Mucosa of rectum (tissue), 2 donors: ENCODE results near the gene MAN1A1.

Experiments
- H3K27ac ChIP-seq, 2 donors: one replicate each; pipeline ENCODE4 v1.7.0; 2013; ENCODE audit warnings: inconsistent platforms in 2 of 2, low read depth in 2 of 2, low read length in 2 of 2
- H3K27me3 ChIP-seq, 2 donors: one replicate each; pipeline ENCODE4 v1.7.0; 2013; ENCODE audit warnings: low read length in 2 of 2; ENCODE audit not compliant: control insufficient read depth in 2 of 2, insufficient read depth in 2 of 2
- H3K36me3 ChIP-seq, 2 donors: one replicate each; pipeline ENCODE4 v1.7.0; 2013; ENCODE audit warnings: low read length in 2 of 2; ENCODE audit not compliant: control insufficient read depth in 2 of 2, insufficient read depth in 2 of 2
- H3K4me1 ChIP-seq, 2 donors: one replicate each; pipeline ENCODE4 v1.7.0; 2013; ENCODE audit warnings: low read length in 2 of 2, mild to moderate bottlenecking in 1 of 2; ENCODE audit not compliant: control insufficient read depth in 2 of 2, insufficient read depth in 2 of 2
- H3K4me3 ChIP-seq, 2 donors: one replicate each; pipeline ENCODE4 v1.7.0; 2013; ENCODE audit warnings: low read length in 2 of 2
- H3K9ac ChIP-seq, 2 donors: one replicate each; pipeline ENCODE4 v1.7.0; 2013; ENCODE audit warnings: low read length in 2 of 2, low read depth in 1 of 2, mild to moderate bottlenecking in 1 of 2
- H3K9me3 ChIP-seq, 2 donors: one replicate each; pipeline ENCODE4 v1.7.0; 2013; ENCODE audit warnings: low read length in 2 of 2; ENCODE audit not compliant: control insufficient read depth in 2 of 2
- donor health status: healthy.
- donor health status: Normal muscosa, but diverticular disease.

Gene MAN1A1

DNA sequence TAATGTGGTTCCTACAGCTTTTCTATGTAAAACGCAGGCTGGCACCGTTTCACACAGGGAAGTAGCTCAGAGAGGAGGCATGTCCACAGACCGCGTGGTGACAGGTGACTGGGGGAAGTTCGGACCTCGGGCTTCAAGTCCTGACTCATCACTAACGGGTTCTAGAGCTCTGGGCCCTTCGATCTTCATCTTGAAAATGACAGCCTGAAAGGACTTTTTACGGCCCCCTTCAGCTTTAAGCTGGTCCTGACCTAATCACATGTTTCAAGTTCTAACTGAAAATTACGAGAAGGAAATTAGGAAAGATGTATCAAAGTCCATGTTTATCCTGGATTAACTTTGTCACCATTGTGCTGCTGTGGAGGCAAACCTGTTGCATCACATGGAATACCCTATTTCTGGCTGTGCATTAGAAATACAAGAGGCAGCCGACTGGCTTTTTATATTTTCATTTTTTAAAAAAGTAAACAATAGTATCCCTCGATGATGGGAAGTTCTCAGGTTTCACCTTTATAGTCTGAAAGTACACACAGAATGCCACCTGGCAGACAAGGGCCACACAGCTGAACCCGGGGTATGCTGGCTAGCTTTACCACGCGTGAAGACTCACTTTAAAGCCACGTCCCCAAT is 2.0 kb downstream of the MAN1A1 start:
- Histone ChIP-seq H3K9ac (peak overlapping the region; percentile 77 to 90), H3K4me1 (peaks cover 14 to 16% of the 10 kb centered on the region in 2 donors), H3K9me3 (no peaks in the 10 kb centered on the region), H3K27ac (peak overlapping the region; percentile 31 to 91), H3K4me3 (peak overlapping the region; percentile 94 to 95), H3K36me3 (peaks cover 0 to 3% of the 10 kb centered on the region in 2 donors), H3K27me3 (no peaks in the 10 kb centered on the region)

DNA sequence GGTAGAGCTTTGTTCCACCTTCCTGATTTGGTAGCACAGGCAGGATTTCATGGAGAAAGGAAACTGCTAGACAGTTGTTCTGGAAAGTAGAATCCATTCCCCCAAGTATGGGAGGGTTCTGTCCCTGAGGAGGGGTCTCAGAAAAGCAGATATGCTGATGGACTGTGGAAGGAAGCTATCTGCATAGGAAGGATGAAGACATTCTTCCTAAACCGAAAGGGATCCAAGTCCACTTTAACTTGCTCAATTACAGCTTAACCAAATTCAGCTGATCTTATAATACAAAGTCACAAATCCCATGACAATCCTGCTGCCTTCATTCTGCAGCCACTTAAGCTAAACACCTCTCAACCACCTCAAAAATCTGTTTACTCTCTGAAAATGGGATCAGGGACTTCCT is 2.6 kb downstream of the MAN1A1 start:
- H3K4me3 ChIP-seq: peak overlapping the region; percentile 94 to 95

DNA sequence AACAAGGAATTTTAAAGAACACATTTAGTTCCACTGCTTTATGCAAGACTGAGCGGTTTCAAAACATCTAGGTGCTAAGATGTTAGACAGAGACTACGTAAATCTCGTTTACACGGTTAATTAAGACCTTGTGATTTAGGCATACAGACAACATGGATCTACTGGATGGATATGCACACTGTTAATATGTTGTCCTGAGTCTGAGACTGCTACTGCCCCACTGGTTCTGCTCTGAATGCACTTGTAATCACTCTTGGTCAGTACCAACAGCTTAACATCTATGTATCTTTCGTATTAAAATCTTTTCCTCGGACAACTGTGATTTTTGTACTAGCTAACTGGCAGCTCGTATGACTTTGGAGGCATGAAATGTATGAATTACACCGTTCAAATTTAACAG is 3.1 kb downstream of the MAN1A1 start:
- Histone ChIP-seq H3K36me3 (peaks cover 0 to 3% of the 10 kb centered on the region in 2 donors), H3K4me1 (peaks cover 14 to 16% of the 10 kb centered on the region in 2 donors), H3K9ac (peak overlapping the region in 1 of 2 donors; percentile 90), H3K27ac (no peak overlapping the region), H3K4me3 (peak overlapping the region; percentile 94 to 95), H3K27me3 (no peaks in the 10 kb centered on the region), H3K9me3 (no peaks in the 10 kb centered on the region)

More for the DNA sequence above, 2.6 kb downstream of the MAN1A1 start:
- no peaks in the 10 kb centered on the region for H3K9me3 ChIP-seq
- peaks cover 14 to 16% of the 10 kb centered on the region in 2 donors for H3K4me1 ChIP-seq
- peaks cover 0 to 3% of the 10 kb centered on the region in 2 donors for H3K36me3 ChIP-seq
- peak overlapping the region in 1 of 2 donors; percentile 16 for H3K27ac ChIP-seq
- peak overlapping the region in 1 of 2 donors; percentile 90 for H3K9ac ChIP-seq
- no peaks in the 10 kb centered on the region for H3K27me3 ChIP-seq

DNA sequence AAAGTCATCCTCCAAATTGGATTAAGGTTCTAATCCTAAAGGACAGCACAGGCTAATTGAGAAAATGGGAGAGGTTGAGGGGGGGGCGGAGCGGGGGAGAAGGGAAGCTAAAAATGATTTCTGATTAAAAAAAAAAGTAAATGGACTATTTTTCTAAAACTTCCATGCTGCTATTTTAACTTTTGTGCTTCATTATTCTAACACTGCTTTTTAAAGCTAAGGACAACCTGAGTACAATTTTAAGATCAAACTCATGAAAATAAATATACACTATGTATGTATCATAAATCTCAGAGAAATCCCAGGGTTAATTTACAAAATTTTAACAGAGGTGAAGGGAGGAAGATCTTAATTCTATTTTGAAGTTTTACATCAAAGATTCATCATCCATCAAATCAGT is 4.4 kb downstream of the MAN1A1 start:
- Histone ChIP-seq H3K4me3 (peak overlapping the region in 1 of 2 donors; percentile 3), H3K9me3 (no peaks in the 10 kb centered on the region), H3K27ac (no peak overlapping the region), H3K36me3 (peaks cover 0 to 3% of the 10 kb centered on the region in 2 donors), H3K9ac (no peak overlapping the region), H3K4me1 (peaks cover 14 to 22% of the 10 kb centered on the region in 2 donors), H3K27me3 (no peaks in the 10 kb centered on the region)

DNA sequence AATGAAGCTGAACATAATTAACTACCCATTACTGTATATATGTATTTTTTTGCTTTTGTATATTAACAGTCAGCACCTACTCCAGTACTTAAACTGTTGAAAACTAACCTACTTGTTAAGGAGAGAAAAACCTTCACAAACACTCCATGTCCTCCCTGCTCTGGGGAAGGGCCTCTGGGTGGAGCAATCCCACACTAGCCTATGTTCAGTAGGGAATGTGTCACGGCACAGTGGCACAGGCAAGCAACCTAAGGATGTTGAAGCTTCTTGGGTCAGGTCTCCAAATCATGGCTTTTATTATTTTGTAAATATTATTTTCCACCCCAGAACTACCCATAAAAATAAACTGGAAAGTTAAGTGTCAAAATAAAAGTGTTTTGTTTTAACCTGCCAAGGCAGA is 5.3 kb downstream of the MAN1A1 start:
- Histone ChIP-seq H3K9ac (no peak overlapping the region), H3K27ac (no peak overlapping the region), H3K4me3 (peak overlapping the region in 1 of 2 donors; percentile 20), H3K27me3 (no peaks in the 10 kb centered on the region), H3K4me1 (peaks cover 14 to 22% of the 10 kb centered on the region in 2 donors), H3K36me3 (peaks cover 0 to 3% of the 10 kb centered on the region in 2 donors), H3K9me3 (no peaks in the 10 kb centered on the region)

DNA sequence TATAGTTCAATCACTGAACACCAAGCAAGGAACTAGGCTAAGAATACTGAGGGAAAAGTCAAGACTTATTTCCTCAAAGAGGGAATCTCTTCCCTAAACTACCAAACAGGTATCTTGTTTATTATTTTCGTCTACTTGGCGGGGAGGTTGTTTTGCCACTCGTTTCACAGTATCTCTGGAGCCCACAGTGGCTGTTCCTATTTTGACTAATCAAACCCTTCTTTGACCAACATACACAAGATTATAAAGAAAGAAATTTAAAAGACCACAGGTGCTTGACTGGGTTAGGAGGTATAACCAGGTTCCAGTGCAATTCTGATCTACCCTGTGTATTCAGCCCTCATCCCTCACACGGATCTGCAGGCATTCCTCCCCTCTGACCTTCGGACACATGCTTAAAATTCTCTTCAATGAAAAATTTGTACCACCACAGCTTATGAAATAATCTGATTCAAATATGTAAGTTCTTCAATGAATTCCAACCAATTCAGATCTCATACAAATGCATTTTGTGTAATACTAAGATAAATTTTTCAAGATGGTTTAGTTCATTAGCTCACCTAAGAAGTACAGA is 5.9 kb downstream of the MAN1A1 start:
- Histone ChIP-seq H3K9ac (no peak overlapping the region), H3K9me3 (no peaks in the 10 kb centered on the region), H3K27ac (no peak overlapping the region), H3K4me3 (no peak overlapping the region), H3K27me3 (no peaks in the 10 kb centered on the region), H3K4me1 (peaks cover 14 to 22% of the 10 kb centered on the region in 2 donors), H3K36me3 (peaks cover 0 to 3% of the 10 kb centered on the region in 2 donors)

DNA sequence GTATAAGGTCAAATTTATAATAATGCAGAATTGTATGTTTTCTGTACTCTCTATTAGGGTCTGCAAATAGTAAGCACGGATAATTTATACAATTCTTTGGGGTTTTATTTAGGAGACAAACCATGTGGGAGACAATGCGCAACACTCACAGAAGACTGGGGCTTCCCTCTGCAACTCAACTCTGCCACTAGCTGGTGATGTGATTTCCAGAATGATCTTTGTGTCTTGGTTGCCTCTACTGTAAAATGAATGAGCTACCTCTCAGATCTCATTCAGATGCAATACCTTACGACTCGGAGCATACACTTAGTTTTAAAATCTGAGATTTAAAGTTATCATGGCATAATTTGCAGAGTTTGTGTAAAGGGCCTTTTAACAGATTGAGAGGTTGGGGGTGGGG is 6.4 kb downstream of the MAN1A1 start:
- H3K4me1 ChIP-seq: peaks cover 14 to 22% of the 10 kb centered on the region in 2 donors

DNA sequence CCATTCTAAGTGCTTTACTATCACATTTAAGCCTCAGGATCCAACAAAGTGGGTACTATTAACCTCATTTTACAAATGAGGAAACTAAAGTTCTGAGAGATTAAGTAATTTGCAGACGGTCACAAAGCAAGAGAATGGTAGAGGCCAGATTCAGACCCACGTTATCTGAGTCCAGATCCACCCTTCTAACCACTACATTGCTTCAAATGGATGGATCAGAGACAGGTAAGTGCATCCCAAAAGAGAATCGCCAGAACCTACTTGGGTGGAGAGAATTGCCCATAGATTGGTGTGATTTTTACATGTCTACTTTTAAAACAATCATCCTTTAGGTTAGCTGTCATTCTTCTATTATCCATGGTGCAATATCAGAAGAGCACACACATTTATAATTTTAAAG is 7.1 kb downstream of the MAN1A1 start:
- Histone ChIP-seq H3K4me3 (no peak overlapping the region), H3K9ac (no peak overlapping the region), H3K4me1 (peaks cover 14 to 20% of the 10 kb centered on the region in 2 donors), H3K36me3 (peaks cover 0 to 5% of the 10 kb centered on the region in 2 donors), H3K9me3 (no peaks in the 10 kb centered on the region), H3K27ac (no peak overlapping the region), H3K27me3 (no peaks in the 10 kb centered on the region)

More for the DNA sequence above, 6.4 kb downstream of the MAN1A1 start:
- H3K9me3 ChIP-seq: no peaks in the 10 kb centered on the region
- no peaks in the 10 kb centered on the region for H3K27me3 ChIP-seq
- peaks cover 0 to 5% of the 10 kb centered on the region in 2 donors for H3K36me3 ChIP-seq
- no peak overlapping the region for H3K27ac ChIP-seq
- no peak overlapping the region for H3K9ac ChIP-seq
- no peak overlapping the region for H3K4me3 ChIP-seq

DNA sequence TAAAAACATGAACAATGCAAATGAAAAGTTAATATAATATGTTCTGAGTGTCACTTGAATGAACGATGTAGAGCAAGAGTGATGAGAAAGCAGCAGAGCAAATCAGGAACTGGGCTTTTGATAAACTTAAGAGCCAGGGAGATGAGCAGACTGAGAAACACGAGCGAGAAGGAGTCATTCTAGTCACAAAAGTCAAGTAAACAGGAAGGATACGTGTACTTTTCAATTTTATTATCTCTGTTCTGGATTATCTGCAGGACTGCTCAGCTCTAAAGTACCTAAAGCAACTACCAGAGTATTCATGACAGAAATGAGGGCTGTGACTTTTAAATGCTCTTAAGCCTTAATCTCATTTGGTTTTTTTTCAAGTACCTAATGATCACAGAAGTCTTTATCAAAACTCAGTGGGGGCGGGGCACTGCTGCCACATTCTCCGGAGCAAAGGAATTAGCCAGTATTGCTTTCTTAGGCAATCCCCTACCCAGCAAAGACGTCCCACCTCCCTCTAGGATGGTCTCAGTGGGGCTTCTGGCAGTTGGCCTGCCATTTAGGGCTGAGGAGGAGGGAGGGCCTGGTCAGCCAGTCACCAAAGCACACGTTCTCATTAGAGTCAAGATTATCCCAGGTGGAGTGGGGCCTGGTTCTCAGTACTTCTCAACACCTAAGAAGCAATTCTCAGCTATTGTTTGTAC is 8.6 kb downstream of the MAN1A1 start:
- H3K9me3 ChIP-seq: no peaks in the 10 kb centered on the region
- H3K36me3 ChIP-seq: peaks cover 0 to 9% of the 10 kb centered on the region in 2 donors
- H3K9ac ChIP-seq: no peak overlapping the region
- peaks cover 2 to 13% of the 10 kb centered on the region in 2 donors for H3K4me1 ChIP-seq
- no peaks in the 10 kb centered on the region for H3K27me3 ChIP-seq
- no peak overlapping the region for H3K4me3 ChIP-seq
- no peak overlapping the region for H3K27ac ChIP-seq

DNA sequence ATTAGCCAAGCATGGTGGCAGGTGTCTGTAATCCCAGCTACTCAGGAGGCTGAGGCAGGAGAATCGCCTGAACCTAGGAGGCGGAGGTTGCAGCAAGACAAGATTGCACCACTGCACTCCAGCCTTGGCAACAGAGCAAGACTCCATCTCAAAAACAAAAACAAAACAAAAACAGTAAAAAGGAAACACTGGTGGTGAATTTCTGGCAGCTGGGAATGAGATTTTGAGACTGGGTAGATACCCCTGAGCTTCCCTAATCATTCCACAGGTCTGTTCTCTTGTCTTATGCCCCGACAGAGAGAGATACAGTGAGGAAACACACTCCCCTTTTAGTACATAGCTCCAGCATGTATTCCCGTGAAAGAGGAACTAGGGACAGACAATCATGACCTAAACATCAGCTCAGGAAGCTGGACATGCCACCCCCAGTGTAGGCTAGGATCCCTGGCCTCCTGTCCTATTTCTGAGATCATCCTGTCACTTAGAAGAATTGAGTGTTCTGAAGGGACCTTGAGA is 9.6 kb downstream of the MAN1A1 start:
- H3K4me1 ChIP-seq: peaks cover 2 to 12% of the 10 kb centered on the region in 2 donors
- no peak overlapping the region for H3K27ac ChIP-seq
- H3K4me3 ChIP-seq: no peak overlapping the region
- no peak overlapping the region for H3K9ac ChIP-seq
- no peaks in the 10 kb centered on the region for H3K27me3 ChIP-seq
- H3K9me3 ChIP-seq: no peaks in the 10 kb centered on the region
- H3K36me3 ChIP-seq: peaks cover 0 to 9% of the 10 kb centered on the region in 2 donors
